Colonic mucosa (tissue), 4 donors: Measurements from ENCODE around the gene COL13A1. TPM values are rescaled to one million over a fixed set of nuclear protein-coding genes. Genes with fewer than 3 reads are reported as not detected.

Source experiments
- DNase-seq: peaks from one replicate; pipeline ENCODE4 v3.0.0-alpha.2; 2020
- H3K27ac ChIP-seq: fragments of 200-600 bp; one replicate; pipeline ENCODE4 v1.8.0; 2021
- H3K27me3 ChIP-seq: fragments of 200-600 bp; one replicate; pipeline ENCODE4 v1.8.0; 2021
- H3K36me3 ChIP-seq: fragments of 200-600 bp; one replicate; pipeline ENCODE4 v1.8.0; 2021
- H3K4me1 ChIP-seq: fragments of 200-600 bp; one replicate; pipeline ENCODE4 v1.8.0; 2021; ENCODE audit warnings: mild to moderate bottlenecking
- H3K4me3 ChIP-seq: fragments of 200-600 bp; one replicate; pipeline ENCODE4 v1.8.0; 2021
- H3K9ac ChIP-seq, 2 donors: one replicate each; pipeline ENCODE4 v1.7.0; 2013; ENCODE audit warnings: control low read depth in 2 of 2, low read depth in 2 of 2, low read length in 2 of 2
- H3K9me3 ChIP-seq: fragments of 200-600 bp; one replicate; pipeline ENCODE4 v1.8.0; 2021
- CTCF ChIP-seq: fragments of 200-600 bp; IDR thresholded peaks from one replicate; pipeline ENCODE4 v1.8.0; 2022; ENCODE audit warnings: antibody characterized with exemption, mild to moderate bottlenecking
- intact Hi-C: fragments of 100-400 bp; cut with DNase I; formaldehyde crosslinking; loops from one replicate; pipeline ENCODE4 v1.14.1; 2022
- total RNA-seq, 2 donors: library from RNA; stranded (reverse); fragmentation: NEBNext Ultra II Directional in 1 of 2; extraction: Animal tissue kit (Norgen Biotek cat#: 25700) in 1 of 2; gene quantifications; one replicate each; pipeline ENCODE4 v1.2.1, GENCODE V29; 2021
- donor health status: healthy.
- donor health status: DM: no; HTN: no; CAD: no.
- donor health status: DM: no; HTN: no; CAD: no.

The COL13A1 gene
- total RNA-seq, 2 donors from 2014 or later, result 1.0 to 1.1 TPM

DNA sequence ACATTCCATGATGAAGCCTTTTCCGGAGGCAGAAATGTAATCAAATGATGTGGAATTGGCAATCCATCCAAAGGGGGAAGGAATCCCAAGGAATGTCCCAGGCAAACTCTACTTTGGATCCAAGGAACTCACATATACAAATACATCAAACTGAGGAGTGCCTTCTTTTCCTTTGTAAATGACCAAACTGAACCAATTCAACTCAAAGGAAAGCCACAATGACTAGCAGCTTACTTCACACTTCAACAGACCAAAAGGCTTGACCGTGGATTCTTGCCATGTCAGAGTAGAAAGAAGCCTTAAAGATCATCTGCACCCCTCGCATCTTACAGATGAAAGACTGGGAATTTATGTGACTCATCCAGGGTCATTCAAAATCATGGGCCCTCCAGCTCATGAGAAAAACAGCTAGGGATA lies 171.3 kb downstream of the COL13A1 start:
- no peak overlapping the region for H3K9ac ChIP-seq
- no peaks in the 10 kb centered on the region for H3K4me1 ChIP-seq
- no peaks in the 10 kb centered on the region for H3K9me3 ChIP-seq
- no peak for DNase-seq
- H3K27ac ChIP-seq, result no peak overlapping the region
- no peak overlapping the region for H3K4me3 ChIP-seq
- intact Hi-C loops, result no loop called here
- no peak for TF ChIP-seq CTCF
- H3K36me3 ChIP-seq, result no peaks in the 10 kb centered on the region
- no peaks in the 10 kb centered on the region for H3K27me3 ChIP-seq

DNA sequence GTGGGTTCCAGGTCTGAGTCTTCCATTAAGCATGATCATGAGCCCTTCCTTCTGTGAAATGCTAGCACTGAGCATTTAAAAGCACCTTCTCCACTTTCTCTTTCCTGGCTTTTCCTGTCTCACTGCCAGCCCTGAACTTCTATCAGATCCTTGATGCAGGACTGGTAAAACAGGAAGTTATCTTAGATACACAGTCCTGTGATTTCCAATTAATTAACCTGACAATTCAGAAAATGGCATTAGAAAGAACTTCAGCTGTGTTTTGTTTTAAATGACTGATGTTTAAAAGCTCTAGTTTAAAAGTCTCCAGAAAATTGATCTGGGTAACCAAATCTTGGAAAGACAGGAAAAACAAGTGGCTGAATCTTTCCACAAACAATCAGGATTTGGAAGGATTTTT lies 172.0 kb downstream of the COL13A1 start:
- no peaks in the 10 kb centered on the region for H3K36me3 ChIP-seq
- no peak overlapping the region for H3K9ac ChIP-seq
- no peak for DNase-seq
- no peaks in the 10 kb centered on the region for H3K4me1 ChIP-seq
- TF ChIP-seq CTCF, result no peak
- no peaks in the 10 kb centered on the region for H3K9me3 ChIP-seq
- H3K4me3 ChIP-seq, result no peak overlapping the region
- H3K27me3 ChIP-seq, result no peaks in the 10 kb centered on the region
- intact Hi-C loops, result no loop called here
- no peak overlapping the region for H3K27ac ChIP-seq

- Histone ChIP-seq H3K27ac (no peak overlapping the region), H3K9ac (no peak overlapping the region), H3K9me3 (no peaks in the 10 kb centered on the region), H3K36me3 (no peaks in the 10 kb centered on the region), H3K4me3 (no peak overlapping the region), H3K27me3 (no peaks in the 10 kb centered on the region), H3K4me1 (no peaks in the 10 kb centered on the region)
- no peak for DNase-seq
- intact Hi-C loops, result no loop called here
- TF ChIP-seq CTCF, result no peak
Observed at GRCh38 chr10:69974551-69975155, 172.9 kb downstream of the COL13A1 start.

- no peaks in the 10 kb centered on the region for H3K9me3 ChIP-seq
- no peak for TF ChIP-seq CTCF
- H3K27ac ChIP-seq, result no peak overlapping the region
- intact Hi-C loops, result no loop called here
- no peaks in the 10 kb centered on the region for H3K27me3 ChIP-seq
- no peaks in the 10 kb centered on the region for H3K36me3 ChIP-seq
- H3K4me1 ChIP-seq, result no peaks in the 10 kb centered on the region
- no peak overlapping the region for H3K4me3 ChIP-seq
- H3K9ac ChIP-seq, result no peak overlapping the region
- DNase-seq, result no peak
Observed at GRCh38 chr10:69976795-69977546, 175.3 kb downstream of the COL13A1 start.

GRCh38 chr10:69979174-69979573 lies 177.5 kb downstream of the COL13A1 start:
- no peak for DNase-seq
- H3K36me3 ChIP-seq, result no peaks in the 10 kb centered on the region
- TF ChIP-seq CTCF, result no peak
- H3K4me1 ChIP-seq, result no peaks in the 10 kb centered on the region
- intact Hi-C loops, result no loop called here
- H3K4me3 ChIP-seq, result no peak overlapping the region
- H3K27me3 ChIP-seq, result no peaks in the 10 kb centered on the region
- H3K27ac ChIP-seq, result no peak overlapping the region
- no peak overlapping the region for H3K9ac ChIP-seq
- H3K9me3 ChIP-seq, result no peaks in the 10 kb centered on the region
